LNCAP (cell line): Measurements from ENCODE around the gene MICAL2.

Experiments
- CTCF ChIP-seq: fragments of 450-650 bp; IDR thresholded peaks from 2 replicates; pipeline ENCODE4 v1.5.1; 2017; ENCODE audit warnings: mild to moderate bottlenecking

The MICAL2 gene

GRCh38 chr11:12259956-12260355 is 149.6 kb downstream of the MICAL2 start:
- TF ChIP-seq CTCF, result no peak

- TF ChIP-seq CTCF, result no peak
These were observed 150.5 kb downstream of the MICAL2 start for GRCh38 chr11:12260731-12261521.

DNA sequence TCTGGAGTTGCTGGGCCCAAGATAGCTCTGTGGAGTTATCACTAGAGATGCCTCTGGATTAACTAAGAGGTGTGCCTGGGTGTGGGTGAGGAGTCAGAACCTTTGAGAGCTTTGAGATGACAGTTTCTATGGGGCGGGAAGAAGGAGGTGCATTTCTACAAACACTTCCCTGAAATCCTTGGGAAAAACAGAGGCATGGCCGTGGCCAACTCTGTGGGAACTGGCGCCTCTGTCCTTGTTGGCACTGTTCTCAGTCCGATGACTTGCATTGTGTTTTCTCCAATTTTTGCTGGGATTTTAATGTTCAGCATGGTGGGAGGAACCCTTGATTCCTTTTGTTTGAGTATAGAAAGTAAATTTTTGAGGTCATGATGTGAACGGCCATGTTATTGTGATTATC is 151.2 kb downstream of the MICAL2 start:
- no peak for TF ChIP-seq CTCF

GRCh38 chr11:12263141-12263693 is 152.8 kb downstream of the MICAL2 start:
- TF ChIP-seq CTCF, result no peak

- TF ChIP-seq CTCF, result no peak
These were observed 154.0 kb downstream of the MICAL2 start for GRCh38 chr11:12264361-12264760.

DNA sequence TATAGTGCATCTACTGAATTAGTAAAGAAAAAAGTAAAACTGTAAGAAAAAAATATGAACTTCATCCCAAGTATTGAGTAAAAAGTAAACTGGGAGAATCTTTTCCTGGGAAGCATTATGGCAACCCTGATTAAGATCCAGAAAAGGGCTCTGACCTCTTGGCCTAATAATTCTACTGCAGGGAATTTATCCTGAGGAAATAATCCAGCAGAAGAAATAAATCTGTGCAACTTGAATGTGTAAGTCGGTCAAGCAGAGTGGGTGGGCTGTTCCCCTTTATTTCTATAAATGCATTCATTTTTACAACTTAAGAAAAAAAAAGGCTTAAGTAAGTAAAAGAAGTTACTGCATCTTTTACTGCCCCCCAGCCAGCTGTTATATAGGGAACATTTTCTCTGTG is 155.7 kb downstream of the MICAL2 start:
- no peak for TF ChIP-seq CTCF

- no peak for TF ChIP-seq CTCF
These were observed 156.6 kb downstream of the MICAL2 start for GRCh38 chr11:12266943-12267342.
